Lower leg skin (tissue), 3 donors: ENCODE results near the gene OR2W3.

ENCODE experiments used
- POLR2A ChIP-seq, 2 donors: fragments of 450-650 bp; IDR thresholded peaks; one replicate each; pipeline ENCODE4 v1.6.1; 2016 to 2017; ENCODE audit warnings: antibody characterized with exemption in 2 of 2, mild to moderate bottlenecking in 1 of 2, moderate library complexity in 1 of 2
- TF ChIP-seq, protein P1 (sequence below), 3 donors: fragments of 450-650 bp; IDR thresholded peaks; one replicate each; pipeline ENCODE4 v1.5.1; 2016; ENCODE audit warnings: antibody characterized with exemption in 3 of 3, mild to moderate bottlenecking in 3 of 3, moderate library complexity in 2 of 3

DNA sequence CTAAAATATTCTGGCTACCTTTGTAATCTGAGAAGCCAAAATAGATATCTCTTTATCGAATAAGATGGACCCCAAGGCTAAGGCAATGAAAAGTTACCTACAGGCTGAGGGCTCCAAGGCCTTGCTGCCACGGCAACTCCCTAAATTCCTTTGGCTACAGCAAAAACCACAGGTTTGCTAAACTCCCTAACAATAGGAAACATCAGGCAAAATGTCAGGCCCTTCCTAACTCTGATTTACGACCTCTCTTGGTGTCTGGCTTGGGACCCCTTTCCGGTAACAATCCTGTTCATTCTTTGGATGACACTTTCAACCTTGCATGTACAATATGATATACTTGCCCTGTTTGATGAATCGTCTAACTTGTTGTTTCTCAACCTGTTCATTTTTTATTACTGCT lies 13.4 kb downstream of the OR2W3 start:
- TF ChIP-seq, protein P1, sequence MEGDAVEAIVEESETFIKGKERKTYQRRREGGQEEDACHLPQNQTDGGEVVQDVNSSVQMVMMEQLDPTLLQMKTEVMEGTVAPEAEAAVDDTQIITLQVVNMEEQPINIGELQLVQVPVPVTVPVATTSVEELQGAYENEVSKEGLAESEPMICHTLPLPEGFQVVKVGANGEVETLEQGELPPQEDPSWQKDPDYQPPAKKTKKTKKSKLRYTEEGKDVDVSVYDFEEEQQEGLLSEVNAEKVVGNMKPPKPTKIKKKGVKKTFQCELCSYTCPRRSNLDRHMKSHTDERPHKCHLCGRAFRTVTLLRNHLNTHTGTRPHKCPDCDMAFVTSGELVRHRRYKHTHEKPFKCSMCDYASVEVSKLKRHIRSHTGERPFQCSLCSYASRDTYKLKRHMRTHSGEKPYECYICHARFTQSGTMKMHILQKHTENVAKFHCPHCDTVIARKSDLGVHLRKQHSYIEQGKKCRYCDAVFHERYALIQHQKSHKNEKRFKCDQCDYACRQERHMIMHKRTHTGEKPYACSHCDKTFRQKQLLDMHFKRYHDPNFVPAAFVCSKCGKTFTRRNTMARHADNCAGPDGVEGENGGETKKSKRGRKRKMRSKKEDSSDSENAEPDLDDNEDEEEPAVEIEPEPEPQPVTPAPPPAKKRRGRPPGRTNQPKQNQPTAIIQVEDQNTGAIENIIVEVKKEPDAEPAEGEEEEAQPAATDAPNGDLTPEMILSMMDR (IDR thresholded peaks at IDR 0.05) = no peak
- no peak for TF ChIP-seq POLR2A (IDR thresholded peaks at IDR 0.05)
